Measurements from ENCODE around the gene GMPPB. TPM values are rescaled to one million over a fixed set of nuclear protein-coding genes. Genes with fewer than 3 reads are reported as not detected.

Gene GMPPB
- total and polyA plus RNA-seq, 7 donors = 9.3 to 30.7 (median 12.5) TPM

DNA sequence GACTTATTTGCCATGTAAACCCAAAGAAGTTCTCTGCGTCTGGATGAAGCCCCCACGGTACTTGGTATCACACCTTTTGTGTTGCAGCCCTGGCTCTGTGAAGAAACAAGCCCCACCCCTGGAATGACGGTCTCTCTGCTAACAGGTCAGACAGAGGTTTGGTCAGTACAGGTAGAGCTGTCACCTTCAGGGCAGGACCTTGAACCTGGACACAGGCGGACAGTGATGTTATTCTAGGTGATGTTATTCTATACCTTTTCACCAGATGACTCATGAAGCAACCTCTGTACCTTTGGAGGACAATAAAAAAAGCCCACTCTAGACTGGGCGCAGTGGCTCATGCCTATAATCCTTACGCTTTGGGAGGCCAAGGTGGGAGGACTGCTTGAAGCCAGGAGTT is 11.0 kb upstream of the GMPPB start:
- Histone ChIP-seq H3K4me1 (no peaks in the 10 kb centered on the region), H3K27me3 (ENCODE audit: insufficient read depth in 3 of 3, low read length in 2 of 3) (no peaks in the 10 kb centered on the region), H3K9me3 (no peaks in the 10 kb centered on the region), H3K36me3 (ENCODE audit: insufficient read depth in 1 of 2, low read depth in 1 of 2) (peaks cover 8 to 90% of the 10 kb centered on the region in 2 donors), H3K4me3 (no peak overlapping the region), H3K27ac (no peak overlapping the region)
- 93 to 97% (median 96%) methylated on average over 6 of the region's 6 CpGs for WGBS, 3 donors
- TF ChIP-seq, protein P1, sequence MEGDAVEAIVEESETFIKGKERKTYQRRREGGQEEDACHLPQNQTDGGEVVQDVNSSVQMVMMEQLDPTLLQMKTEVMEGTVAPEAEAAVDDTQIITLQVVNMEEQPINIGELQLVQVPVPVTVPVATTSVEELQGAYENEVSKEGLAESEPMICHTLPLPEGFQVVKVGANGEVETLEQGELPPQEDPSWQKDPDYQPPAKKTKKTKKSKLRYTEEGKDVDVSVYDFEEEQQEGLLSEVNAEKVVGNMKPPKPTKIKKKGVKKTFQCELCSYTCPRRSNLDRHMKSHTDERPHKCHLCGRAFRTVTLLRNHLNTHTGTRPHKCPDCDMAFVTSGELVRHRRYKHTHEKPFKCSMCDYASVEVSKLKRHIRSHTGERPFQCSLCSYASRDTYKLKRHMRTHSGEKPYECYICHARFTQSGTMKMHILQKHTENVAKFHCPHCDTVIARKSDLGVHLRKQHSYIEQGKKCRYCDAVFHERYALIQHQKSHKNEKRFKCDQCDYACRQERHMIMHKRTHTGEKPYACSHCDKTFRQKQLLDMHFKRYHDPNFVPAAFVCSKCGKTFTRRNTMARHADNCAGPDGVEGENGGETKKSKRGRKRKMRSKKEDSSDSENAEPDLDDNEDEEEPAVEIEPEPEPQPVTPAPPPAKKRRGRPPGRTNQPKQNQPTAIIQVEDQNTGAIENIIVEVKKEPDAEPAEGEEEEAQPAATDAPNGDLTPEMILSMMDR (IDR thresholded peaks at IDR 0.05) = no peak
- intact Hi-C loops (cut with DNase I) = no loop called here
- ATAC-seq (no peak), DNase-seq (no peak)

DNA sequence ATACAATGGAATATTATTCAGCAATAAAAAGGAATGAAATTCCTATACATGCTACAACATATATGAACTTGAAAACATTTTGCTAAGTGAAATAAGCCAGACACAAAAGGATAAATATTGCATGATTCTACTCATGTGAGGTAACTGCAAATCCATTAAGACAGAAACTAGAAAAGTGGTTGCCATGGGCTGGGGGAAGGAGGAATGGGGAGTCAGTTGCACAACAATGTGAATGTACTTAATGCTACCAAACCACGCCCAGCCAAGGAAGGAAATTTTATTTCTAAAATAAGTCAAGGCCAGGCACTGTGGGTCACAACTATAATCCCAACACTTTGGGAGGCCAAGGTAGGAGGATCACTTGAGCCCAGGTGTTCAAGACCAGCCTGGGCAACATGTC is 9.8 kb upstream of the GMPPB start:
- DNase-seq (no peak), ATAC-seq (no peak)
- Histone ChIP-seq H3K4me1 (no peaks in the 10 kb centered on the region), H3K27ac (no peak overlapping the region), H3K9me3 (no peaks in the 10 kb centered on the region), H3K4me3 (no peak overlapping the region), H3K27me3 (ENCODE audit: insufficient read depth in 3 of 3, low read length in 2 of 3) (no peaks in the 10 kb centered on the region), H3K36me3 (ENCODE audit: insufficient read depth in 1 of 2, low read depth in 1 of 2) (peaks cover 8 to 89% of the 10 kb centered on the region in 2 donors)
- TF ChIP-seq, protein P1 (IDR thresholded peaks at IDR 0.05) = no peak
- WGBS, 3 donors = 93 to 100% (median 96%) methylated on average over 1 of the region's 1 CpG
- intact Hi-C loops (cut with DNase I) = no loop called here

DNA sequence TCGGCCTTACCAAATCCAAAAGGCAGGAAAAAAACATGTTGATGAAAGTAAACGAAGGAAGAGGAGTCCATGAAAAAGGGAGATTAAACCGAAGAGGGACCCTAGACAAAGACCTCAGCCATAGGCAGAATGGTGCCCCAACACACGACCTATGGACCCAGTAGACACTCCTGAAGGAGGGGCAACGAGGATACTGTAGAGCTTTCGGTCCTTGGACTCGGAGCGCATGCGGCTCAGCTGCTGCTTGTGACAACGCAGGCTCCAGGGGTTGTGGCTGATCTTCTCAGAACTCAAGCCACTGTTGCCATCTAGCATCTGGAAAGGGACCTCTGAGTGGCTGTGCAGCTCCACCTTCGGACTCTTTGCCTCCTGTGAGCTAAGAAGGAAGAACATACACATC is 8.8 kb upstream of the GMPPB start:
- intact Hi-C loops (cut with DNase I) = no loop called here
- TF ChIP-seq, protein P1 (IDR thresholded peaks at IDR 0.05) = no peak
- no peak for DNase-seq
- no peak for ATAC-seq
- Histone ChIP-seq H3K36me3 (ENCODE audit: insufficient read depth in 1 of 2, low read depth in 1 of 2) (peaks cover 5 to 87% of the 10 kb centered on the region in 2 donors), H3K9me3 (no peaks in the 10 kb centered on the region), H3K27me3 (ENCODE audit: insufficient read depth in 3 of 3, low read length in 2 of 3) (no peaks in the 10 kb centered on the region), H3K4me3 (no peak overlapping the region), H3K27ac (no peak overlapping the region), H3K4me1 (no peaks in the 10 kb centered on the region)
- WGBS, 3 donors = 86 to 92% (median 88%) methylated on average over 11 of the region's 11 CpGs

DNA sequence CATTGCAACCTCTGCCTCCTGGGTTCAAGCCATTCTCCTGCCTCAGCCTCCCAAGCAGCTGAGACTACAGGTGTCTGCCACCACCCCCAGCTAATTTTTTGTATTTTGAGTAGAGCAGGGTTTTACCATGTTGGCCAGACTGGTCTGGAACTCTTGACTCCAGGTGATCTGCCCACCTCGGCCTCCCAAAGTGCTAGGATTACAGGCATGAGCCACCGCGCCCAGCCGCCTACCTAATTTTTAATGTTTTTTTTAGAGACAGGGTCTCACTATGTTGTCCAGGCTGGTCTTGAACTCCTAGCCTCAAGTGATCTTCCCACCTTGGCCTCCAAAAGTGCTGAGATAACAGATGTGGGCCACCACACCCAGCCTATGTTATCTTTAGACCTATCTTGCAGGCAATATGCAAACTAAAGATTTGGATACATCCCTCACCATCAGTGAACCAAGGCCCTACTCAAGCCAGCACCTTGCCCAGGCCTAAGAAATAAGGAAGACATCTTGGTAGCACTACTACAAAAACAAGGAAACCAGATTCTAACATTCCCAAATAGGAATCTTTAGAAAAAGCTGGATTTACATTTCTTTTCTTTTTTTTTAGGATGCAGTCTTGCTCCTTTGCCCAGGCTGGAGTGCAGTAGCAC is 6.3 kb upstream of the GMPPB start:
- Histone ChIP-seq H3K36me3 (ENCODE audit: insufficient read depth in 1 of 2, low read depth in 1 of 2) (peaks cover 5 to 87% of the 10 kb centered on the region in 2 donors), H3K9me3 (no peaks in the 10 kb centered on the region), H3K27ac (no peak overlapping the region), H3K4me1 (peaks cover 2% of the 10 kb centered on the region), H3K4me3 (no peak overlapping the region), H3K27me3 (ENCODE audit: insufficient read depth in 3 of 3, low read length in 2 of 3) (no peaks in the 10 kb centered on the region)
- WGBS, 3 donors = 97 to 99% (median 97%) methylated on average over 4 of the region's 4 CpGs
- intact Hi-C loops (cut with DNase I) = no loop called here
- DNase-seq = no peak
- no peak for ATAC-seq
- TF ChIP-seq, protein P1 (IDR thresholded peaks at IDR 0.05) = no peak

DNA sequence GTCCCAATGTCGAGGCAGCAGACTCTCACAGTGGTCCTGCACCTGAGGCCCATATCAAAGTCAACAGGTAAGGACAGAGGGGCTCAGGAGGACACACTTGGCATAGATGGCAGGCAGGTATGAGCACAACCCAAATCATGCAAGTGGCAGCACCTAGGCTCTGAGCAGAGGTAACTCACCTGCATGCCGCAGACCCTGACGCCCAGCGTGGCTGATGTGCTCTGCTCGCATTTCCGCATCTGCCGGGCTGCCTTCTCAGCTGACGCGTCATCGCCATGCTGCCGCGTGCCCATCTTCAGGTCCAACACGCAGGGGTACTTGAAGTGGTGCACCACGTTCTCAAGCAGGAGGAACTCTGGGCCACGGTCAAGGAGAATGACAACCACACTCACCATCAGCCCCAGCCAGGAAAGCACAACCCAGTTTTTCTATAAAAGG is 4.2 kb upstream of the GMPPB start:
- Histone ChIP-seq H3K36me3 (ENCODE audit: insufficient read depth in 1 of 2, low read depth in 1 of 2) (peaks cover 5 to 68% of the 10 kb centered on the region in 2 donors), H3K27me3 (ENCODE audit: insufficient read depth in 3 of 3, low read length in 2 of 3) (no peaks in the 10 kb centered on the region), H3K4me3 (no peak overlapping the region), H3K9me3 (no peaks in the 10 kb centered on the region), H3K27ac (no peak overlapping the region), H3K4me1 (peaks cover 14% of the 10 kb centered on the region)
- no peak for ATAC-seq
- no peak for DNase-seq
- TF ChIP-seq, protein P1 (IDR thresholded peaks at IDR 0.05) = no peak
- intact Hi-C loops (cut with DNase I) = no loop called here
- 93 to 94% (median 94%) methylated on average over 15 of the region's 15 CpGs for WGBS, 3 donors

Measured in psoas muscle (tissue), 8 donors.